Fibroblast of the aortic adventitia (primary cell): ENCODE measurements around the gene PIK3C2G. TPM values are rescaled to one million over a fixed set of nuclear protein-coding genes. Genes with fewer than 3 reads are reported as not detected.

Experiments
- DNase-seq: peaks from one replicate; pipeline ENCODE4 v3.0.0-alpha.2; 2010; ENCODE audit warnings: low read depth
- H3K4me3 ChIP-seq: 2 replicates; pipeline ENCODE4 v1.5.1; 2011; ENCODE audit warnings: low read depth, mild to moderate bottlenecking, control low read depth, low read length, moderate library complexity
- total RNA-seq: library from RNA; depleted of rRNA; stranded (reverse); fragments of >200 nt; gene quantifications from 2 replicates; pipeline ENCODE4 v1.2.3, GENCODE V29; 2012; ENCODE audit warnings: low replicate concordance
- TF ChIP-seq, protein P1 (sequence below): IDR thresholded peaks from 2 replicates; pipeline ENCODE4 v1.5.1; 2011; ENCODE audit warnings: mild to moderate bottlenecking, low read length, control low read depth, inconsistent platforms; ENCODE audit not compliant: insufficient read depth

Gene PIK3C2G
- total RNA-seq, 1 donor: 0.09 TPM

DNA sequence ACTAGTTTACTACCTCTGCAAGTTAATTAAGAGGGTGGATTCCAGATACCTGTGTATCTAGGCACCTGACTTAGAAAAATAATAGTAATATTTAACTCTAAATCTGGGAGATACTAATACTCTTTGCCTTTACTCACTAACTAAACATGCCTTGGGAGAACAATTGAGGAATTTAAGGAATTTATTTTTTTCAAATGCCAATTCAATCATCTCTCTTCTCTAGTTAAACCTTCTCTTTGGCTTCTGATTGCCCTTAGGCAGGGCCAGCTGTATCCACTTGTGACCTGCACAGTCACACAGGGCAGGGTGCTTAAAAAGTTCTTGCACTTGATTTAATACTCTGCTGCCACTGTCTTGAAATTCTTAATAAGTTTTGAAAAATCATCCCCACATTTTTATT, 334.1 kb downstream of the PIK3C2G start:
- TF ChIP-seq, protein P1, sequence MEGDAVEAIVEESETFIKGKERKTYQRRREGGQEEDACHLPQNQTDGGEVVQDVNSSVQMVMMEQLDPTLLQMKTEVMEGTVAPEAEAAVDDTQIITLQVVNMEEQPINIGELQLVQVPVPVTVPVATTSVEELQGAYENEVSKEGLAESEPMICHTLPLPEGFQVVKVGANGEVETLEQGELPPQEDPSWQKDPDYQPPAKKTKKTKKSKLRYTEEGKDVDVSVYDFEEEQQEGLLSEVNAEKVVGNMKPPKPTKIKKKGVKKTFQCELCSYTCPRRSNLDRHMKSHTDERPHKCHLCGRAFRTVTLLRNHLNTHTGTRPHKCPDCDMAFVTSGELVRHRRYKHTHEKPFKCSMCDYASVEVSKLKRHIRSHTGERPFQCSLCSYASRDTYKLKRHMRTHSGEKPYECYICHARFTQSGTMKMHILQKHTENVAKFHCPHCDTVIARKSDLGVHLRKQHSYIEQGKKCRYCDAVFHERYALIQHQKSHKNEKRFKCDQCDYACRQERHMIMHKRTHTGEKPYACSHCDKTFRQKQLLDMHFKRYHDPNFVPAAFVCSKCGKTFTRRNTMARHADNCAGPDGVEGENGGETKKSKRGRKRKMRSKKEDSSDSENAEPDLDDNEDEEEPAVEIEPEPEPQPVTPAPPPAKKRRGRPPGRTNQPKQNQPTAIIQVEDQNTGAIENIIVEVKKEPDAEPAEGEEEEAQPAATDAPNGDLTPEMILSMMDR: no peak

DNA sequence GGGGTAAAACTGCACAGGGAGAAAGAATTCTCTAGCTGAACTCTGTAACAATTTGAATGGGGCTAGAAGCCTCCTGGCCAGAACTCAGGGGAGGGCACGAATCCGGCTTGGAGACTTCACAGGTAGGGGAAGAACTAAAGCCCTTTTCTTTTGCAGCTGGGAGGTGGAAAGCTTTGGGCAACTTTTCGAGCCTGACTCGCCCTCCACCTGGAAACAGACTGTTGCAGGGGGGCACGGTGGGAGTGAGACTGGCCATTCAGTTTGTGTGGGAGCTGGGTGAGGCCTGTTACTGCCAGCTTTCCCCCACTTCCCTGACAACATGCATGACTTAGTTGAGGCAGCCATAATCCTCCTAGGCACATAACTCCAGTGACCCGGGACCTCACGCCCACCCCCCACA, 340.6 kb downstream of the PIK3C2G start:
- TF ChIP-seq, protein P1: no peak
- no peak overlapping the region for H3K4me3 ChIP-seq
- no peak for DNase-seq

More for the DNA sequence above, 334.1 kb downstream of the PIK3C2G start:
- no peak overlapping the region for H3K4me3 ChIP-seq
- no peak for DNase-seq

DNA sequence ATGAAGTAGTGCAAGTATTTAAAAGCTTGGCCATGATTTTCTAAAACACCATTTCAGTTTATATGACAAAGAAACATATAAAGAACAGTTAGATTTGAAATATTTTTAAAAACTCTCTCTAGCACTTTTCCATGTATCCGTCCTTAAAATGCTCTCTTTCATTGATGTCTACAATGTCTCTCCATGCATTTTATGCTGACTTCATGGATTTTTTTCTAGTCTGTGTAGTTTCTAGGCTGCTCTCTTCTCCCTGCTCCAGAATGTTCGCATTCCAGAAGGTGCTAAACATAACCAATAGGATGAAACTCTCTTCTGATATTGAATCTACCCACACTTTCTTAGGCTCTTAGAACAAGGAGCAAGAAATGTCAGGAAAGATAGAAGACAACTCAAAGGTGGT, 351.7 kb downstream of the PIK3C2G start:
- H3K4me3 ChIP-seq: no peak overlapping the region
- DNase-seq: no peak
- TF ChIP-seq, protein P1: no peak

DNA sequence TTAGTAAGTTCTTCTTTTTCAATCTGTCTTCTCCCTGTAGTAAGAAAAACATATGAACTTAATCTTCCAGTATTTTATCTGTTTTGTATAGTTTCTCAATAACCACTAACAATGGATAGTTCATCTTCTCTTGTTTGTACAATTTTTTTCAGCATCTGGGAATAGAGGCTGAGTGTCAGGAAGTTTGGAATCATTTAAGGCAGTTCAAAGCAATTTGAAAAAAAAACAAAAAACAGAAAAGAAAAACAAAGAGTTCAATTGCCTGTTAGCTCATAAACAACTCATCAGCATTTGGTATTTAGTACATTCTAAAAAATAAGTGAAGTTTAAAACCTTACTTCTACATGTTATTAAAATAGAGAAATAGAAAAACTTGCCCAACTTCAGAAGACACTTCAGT, 359.7 kb downstream of the PIK3C2G start:
- DNase-seq: no peak
- no peak overlapping the region for H3K4me3 ChIP-seq
- TF ChIP-seq, protein P1: no peak

DNA sequence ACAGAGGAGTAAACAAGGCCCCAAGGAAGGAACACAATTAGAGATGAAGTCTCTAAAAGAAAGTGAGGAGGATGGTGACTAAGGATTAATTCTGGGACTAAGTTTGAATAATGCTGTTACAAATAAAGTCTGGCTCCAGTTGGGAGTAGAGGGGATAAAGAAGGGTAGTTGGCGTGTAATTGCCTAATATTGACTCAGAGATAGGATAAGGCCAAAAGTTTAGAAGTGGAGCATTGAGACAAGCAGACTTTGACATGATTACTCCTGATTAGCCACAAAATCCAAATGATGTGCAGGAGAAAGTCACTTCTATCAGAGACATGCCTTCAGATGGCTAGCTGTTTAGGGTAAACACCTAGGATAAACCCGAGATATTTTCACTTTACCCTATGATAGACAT, 368.1 kb downstream of the PIK3C2G start:
- no peak overlapping the region for H3K4me3 ChIP-seq
- DNase-seq: no peak
- TF ChIP-seq, protein P1: no peak

DNA sequence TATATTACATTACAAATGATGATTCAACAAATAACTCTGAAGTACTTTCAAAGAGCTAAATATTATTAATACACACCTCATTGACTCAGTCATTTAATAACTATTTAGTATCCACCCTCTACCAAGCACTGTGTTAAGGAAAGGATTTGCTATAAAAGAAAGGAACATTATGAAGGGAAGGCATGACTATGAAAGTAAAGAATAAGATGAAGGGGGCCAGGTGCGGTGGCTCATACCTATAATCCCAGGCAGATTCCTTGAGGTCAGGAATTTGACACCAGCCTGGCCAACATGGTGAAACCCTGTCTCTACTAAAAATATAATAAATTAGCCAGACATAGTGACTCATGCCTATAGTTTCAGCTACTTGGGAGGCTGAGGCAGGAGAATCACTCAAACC, 368.6 kb downstream of the PIK3C2G start:
- no peak for DNase-seq
- no peak overlapping the region for H3K4me3 ChIP-seq
- TF ChIP-seq, protein P1: no peak

DNA sequence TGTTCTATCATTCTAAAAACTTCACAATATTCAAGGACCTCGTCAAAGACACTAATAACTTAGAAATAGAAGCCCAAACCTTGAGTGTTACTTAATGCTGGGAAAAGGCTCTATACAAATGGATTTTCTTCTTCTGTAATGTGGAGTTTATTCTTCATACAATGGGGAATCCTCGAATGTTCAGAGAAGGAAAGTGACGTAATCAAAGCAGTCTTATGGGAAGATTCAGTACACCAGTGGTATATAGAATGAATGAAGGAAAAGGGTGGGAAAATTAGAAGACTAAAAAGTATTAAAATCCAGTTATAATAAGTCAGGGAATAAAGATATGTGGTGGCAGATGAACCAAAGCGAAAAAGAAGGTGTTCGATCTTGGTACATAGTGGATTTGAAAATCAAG, 370.0 kb downstream of the PIK3C2G start:
- no peak overlapping the region for H3K4me3 ChIP-seq
- no peak for DNase-seq
- TF ChIP-seq, protein P1: no peak
